Iris pigment epithelial cell (primary cell): ENCODE data around the gene IRF1.
"Not testable (repeated sequence)": the region's sequence is repeated elsewhere in the genome, so short reads cannot be mapped to it uniquely, and the experiment has no call there.

Experiments used
- DNase-seq: peaks from one replicate; pipeline ENCODE4 v3.0.0-alpha.2; 2011; ENCODE audit warnings: low read depth

The IRF1 gene

DNA sequence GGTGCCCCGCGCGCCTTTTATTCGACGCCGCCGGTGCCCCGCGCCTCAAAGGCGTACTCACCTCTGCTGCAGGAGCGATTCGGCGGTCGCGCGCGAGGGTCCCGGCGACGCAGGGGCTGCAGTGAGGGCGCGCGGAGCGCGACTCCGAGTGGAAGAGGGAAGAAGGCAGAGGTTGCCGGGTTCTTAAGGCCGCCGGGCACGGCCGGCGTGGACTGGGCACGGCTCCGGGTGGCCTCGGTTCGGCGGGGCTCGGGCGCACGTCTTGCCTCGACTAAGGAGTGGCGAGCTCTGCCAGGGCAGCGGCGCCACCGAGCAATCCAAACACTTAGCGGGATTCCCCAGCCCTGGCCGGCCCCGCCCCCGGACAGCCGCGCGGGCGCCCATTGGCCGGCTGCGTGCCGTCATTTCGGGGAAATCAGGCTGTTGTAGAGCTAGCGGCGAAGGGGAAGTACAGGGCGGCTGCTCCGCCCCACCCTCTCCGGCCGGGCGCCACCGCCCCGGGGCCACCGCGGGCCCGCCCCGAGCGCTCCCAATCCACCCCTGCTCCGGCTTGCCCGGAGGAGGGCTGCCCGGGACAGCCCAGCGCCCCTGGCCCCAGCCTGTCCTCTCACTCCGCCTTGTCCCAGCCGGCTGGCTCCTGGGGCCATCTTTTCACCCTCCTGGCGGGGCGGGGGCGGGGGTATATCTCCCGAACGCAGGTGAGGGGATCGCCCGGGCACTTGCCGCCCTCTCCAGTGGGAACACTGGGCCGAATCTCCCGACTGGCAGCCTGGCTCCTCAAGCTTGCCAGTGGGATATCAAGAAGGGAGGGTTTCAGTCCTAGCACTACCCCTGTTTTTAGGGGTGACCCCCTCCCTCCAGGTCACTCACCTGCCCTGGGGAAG lies at the start of gene IRF1:
TSS of gene IRF1 (minus strand) at position 290 of the 884 bp plus-strand sequence. CDS start 1,295 bp downstream, outside the sequence.
- DNase-seq: peak; percentile 97

GRCh38 chr5:132540149-132540548 lies 49.6 kb upstream of the IRF1 start:
- DNase-seq: no peak

DNA sequence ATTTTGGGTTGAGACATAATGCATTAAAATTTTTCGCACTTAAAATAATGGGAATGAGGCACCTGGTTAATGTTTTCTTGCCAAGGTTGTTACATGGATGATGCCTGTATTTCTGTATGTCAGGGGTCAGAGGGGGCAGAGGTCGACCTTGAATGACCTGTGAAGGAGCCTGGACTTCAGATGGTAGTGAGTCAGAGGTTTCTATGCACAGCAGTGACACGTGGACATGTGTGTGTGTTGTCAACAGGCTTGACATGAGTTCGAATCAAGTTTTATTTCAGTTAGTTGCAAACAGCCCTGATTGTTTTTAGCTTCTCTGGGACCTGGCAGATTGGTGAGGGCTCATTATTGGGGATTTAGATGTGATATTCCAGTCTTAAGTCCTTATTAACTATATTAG lies 49.1 kb upstream of the IRF1 start:
- DNase-seq: no peak

- no peak for DNase-seq
These were observed 40.4 kb upstream of the IRF1 start for GRCh38 chr5:132530946-132531345.

DNA sequence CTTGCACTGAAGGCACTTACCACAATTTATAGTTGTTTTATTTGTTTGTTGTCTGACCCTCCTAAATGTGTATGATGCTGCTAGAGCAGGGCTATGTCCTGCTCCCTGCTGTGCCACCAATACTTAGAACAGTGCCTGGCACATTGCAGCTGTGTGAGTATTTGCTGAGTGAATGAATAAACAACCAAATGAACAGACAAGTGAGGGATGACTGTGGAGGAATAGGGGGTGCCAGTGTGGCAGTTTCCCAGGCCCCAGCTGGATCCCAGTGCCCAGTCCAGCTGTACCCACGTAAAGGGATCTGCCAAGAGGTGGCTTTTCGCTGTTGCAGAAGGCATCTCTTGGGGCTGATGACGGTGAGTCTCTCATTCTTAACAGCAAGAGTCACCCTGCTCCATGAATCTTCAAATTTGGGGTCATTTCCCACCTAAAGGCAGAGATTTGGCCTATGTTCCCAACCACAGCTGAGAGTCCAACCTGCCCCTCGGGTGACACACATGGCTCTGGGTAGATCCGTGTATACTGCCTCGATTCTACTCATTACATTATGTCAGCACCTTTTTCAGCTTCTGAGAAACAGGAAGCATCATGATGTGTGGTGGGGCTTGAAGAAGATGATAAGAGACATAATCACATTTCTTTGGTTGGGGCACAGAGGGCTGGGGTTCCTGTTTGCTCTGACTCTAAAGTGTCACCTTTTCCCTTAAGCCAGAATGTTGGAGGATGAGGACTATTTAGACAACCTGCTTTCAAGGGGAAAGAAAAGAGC lies 38.5 kb upstream of the IRF1 start:
- no peak for DNase-seq

DNA sequence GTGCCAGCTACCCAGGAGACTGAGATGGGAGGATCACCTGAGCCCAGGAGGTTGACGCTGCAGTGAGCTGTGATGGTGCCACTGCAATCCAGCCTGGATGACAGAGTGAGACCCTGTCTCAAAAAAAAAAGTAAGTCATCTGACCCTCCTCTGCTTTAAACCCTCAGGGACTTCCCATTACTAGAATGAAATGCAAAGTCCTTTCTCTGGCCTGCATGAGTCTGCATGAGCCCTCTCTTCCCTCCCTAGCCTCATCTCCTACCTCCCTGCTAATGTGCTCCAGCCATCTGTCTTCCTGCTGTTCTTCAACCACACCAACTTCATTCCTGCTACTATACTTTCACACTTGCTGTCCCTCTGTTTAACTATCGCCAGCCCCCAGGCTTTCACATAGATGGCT lies 37.4 kb upstream of the IRF1 start:
- DNase-seq: no peak

- peak; percentile 8 for DNase-seq
These were observed 36.5 kb upstream of the IRF1 start for GRCh38 chr5:132526974-132527564.

DNA sequence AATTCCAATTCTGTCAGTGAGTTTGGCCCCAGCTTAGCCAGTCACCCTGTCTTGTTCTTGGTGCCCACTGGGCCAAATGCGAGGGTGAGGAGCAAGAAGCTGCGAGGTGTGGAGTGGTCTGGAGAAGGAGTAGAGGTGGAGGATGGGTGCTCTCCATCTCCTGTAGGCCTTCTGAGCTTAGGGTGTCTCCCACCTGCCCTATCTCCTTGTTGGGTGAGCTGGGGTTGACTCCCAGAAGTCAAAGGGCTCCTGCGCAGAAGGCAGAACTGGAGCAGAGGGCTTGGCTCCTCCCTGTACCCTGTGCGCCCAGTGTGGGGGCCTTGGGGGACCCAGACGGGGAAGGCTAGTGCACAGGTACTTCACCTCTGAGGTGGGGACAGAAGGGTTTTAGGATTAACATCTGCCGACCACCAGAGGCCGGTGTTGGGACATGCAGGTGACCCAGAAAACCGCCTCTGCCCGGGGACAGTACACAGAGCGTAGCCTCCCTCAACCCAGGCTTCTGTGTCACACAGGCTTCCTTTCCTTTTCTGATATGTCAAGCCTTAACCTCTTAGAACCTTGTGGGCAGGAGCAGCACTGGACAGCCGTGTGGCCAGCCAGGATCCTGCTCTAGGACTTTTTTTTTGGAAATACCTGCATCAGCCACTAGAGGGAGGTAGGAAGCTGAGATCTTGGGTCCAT lies 35.9 kb upstream of the IRF1 start:
- peak; percentile 52 for DNase-seq

DNA sequence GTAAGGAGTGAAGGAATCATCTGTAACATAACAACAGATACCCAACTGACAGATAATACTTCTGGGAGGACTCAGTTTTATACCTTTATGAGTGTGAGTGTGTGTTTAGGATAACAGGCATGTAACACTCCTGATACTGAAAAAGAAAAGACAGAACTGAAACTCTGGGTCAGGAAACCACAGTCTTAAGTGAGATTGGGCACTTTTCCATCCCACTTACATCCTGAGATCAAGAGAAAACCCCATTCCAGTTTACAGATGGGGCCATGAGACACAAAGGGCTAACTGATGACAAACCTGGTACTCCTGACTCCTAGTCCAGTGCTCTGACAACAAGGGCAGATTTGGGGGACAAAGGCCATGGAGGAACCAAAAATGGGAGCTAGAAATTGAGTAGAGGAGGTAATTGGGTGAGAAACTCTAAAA lies 34.7 kb upstream of the IRF1 start:
- peak; percentile 17 for DNase-seq

DNA sequence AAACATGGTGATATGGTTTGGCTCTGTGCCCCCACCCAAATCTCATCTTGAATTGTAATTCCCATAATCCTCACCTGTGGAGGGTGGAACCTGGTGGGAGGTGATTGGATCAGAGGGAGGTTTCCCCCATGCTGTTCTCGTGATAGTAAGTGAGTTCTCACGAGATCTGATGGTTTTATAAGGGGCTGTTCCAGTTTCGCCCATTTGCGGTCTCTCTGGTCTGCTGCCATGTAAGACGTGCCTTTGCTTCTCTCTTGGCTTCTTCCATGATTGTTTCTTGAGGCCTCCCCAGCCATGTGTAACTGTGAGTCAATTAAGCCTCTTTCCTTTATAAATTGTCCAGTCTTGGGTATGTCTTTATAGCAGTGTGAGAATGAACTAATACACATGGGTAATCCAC lies 34.3 kb upstream of the IRF1 start:
- not testable (repeated sequence) for DNase-seq

- DNase-seq: not testable (repeated sequence)
These were observed 31.5 kb upstream of the IRF1 start for GRCh38 chr5:132522067-132522466.

DNA sequence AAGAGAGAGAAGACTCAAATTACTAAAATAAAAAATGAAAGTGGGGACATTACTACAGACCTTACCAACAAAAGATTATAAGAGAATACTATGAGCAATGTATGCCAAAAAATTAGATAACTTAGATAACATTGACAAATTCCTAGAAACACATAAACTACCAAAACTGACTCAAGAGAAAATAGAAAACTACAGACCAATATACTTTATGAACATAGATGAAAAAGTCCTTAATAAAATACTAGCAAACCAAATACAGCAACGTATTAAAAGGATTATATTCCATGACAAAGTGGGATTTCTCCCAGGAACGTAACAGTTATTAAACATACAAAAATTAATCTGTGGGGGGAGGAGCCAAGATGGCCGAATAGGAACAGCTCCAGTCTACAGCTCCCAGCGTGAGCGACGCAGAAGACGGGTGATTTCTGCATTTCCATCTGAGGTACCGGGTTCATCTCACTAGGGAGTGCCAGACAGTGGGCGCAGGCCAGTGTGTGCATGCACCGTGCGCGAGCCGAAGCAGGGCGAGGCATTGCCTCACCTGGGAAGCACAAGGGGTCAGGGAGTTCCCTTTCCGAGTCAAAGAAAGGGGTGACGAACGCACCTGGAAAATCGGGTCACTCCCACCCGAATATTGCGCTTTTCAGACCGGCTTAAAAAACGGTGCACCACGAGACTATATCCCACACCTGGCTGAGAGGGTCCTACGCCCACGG lies 23.2 kb upstream of the IRF1 start:
- not testable (repeated sequence) for DNase-seq

DNA sequence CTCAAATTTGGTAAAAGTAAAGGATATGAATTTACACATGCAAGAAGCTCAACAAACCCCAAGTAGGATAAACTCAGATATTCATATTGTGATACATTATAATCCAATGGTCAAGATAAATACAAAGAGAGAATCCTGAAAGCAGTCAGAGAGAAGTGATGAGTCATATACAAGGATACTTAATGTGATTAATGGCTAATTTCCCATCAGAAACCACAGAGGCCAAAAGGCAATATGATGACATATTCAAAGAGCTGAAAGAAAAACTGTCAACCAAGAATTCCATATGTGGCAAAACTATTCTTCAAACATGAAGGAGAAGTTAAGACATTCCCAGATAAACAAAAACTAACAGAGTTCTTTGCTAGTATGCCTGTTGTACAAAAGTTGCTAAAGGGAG lies 19.5 kb upstream of the IRF1 start:
- peak; percentile 93 for DNase-seq

- peak; percentile 97 for DNase-seq
These were observed 15.6 kb upstream of the IRF1 start for GRCh38 chr5:132506094-132506692.

DNA sequence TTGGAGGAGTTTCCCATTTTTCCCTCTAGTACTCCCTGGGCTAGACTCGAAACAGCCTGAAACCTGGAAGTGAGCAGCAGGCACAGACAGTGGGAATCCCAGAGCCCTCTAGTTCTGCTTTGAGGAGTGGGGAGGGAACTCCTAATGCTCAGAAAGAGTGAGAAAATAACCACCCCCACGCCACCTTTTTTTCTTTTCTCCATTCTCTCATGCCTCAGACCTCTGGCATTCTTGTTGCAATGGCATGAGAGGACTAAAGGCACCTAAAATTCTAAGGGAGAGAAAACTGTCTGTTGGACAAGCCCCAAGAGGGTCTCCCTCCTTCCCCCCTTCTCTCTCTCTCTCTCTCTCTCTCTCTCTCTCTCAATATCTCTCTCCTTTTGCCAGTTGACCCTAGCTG lies 15.1 kb upstream of the IRF1 start:
- DNase-seq: no peak

DNA sequence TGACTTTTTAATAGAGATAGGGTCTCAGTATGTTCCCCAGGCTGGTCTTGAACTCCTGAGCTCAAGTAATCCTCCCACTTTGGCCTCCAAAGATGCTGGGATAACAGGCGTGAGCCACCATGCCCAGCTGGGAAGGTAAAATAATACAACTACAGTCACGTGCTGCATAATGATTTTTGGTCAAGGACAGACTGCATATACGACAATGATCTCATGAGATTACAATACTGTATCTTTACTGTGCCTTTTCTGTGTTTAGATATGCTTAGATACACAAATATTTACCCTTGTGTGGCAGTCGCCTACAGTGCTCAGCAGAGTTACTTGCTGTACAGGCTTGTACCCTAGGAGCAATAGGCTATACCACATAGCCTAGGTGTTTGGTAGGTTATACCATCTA lies 14.2 kb upstream of the IRF1 start:
- DNase-seq: no peak

DNA sequence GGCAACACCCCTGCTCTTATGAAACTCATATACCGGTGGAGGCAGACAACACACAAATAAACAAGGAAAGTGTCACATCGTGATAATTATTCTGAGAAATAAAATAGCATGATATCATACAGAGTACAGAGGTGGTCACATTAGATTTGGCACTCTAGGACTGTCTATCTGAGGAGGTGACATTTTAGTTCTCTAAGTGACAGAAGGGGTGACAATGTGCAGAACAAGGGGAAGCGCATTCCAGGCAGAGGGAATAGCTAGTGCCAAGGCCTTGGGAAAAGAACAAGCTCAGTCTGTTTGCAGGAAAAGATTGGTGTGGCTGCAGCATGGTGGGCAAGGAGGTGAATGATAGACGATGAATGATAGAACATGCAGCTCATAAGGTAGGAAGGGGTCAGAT lies 12.7 kb upstream of the IRF1 start:
- no peak for DNase-seq

- peak; percentile 60 for DNase-seq
These were observed 11.7 kb upstream of the IRF1 start for GRCh38 chr5:132501961-132502931.

DNA sequence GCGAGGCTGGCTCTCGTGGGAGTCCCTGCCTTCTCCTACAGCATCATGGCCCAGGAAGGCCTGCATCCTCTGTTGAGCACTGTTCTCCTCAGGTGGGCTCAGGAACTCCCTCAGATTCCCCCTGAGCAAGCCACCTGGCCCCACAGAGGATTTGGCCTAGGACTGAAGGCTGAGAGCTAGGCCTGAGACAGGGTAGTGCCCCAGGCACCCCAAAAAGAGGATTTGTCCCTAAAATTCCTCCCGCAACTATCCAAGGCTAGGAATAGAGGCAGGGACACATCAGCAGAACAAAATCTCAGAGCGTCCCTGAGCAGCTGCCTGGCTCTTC lies 11.0 kb upstream of the IRF1 start:
- no peak for DNase-seq
